SK-N-SH treated with all-trans-retinoic acid at 6 μM for 48 hours (cell line): ENCODE data around the gene RAB3A.
"Not testable (repeated sequence)": the region's sequence is repeated elsewhere in the genome, so short reads cannot be mapped to it uniquely, and the experiment has no call there.

ENCODE experiments used
- ARNTL ChIP-seq: fragments of 450-650 bp; formaldehyde crosslinking; IDR thresholded peaks from 2 replicates; pipeline ENCODE4 v1.5.0; 2020; ENCODE audit warnings: low read depth, mild to moderate bottlenecking, moderate library complexity, borderline replicate concordance
- BACH2 ChIP-seq: fragments of 250-450 bp; sonication (Bioruptor Pico); IDR thresholded peaks from 2 replicates; pipeline ENCODE4 v1.9.0; 2021; ENCODE audit warnings: mild to moderate bottlenecking, borderline replicate concordance
- ESRRG ChIP-seq: fragments of 250-450 bp; sonication (Bioruptor Pico); IDR thresholded peaks from 2 replicates; pipeline ENCODE4 v1.6.1; 2021; ENCODE audit warnings: mild to moderate bottlenecking
- GLIS3 ChIP-seq: fragments of 250-450 bp; sonication (Bioruptor Pico); IDR thresholded peaks from 2 replicates; pipeline ENCODE4 v1.5.0; 2020; ENCODE audit warnings: mild to moderate bottlenecking, moderate library complexity
- ISL1 ChIP-seq: fragments of 250-450 bp; sonication (Bioruptor Pico); IDR thresholded peaks from 2 replicates; pipeline ENCODE4 v2.1.2; 2022; ENCODE audit warnings: mild to moderate bottlenecking, moderate library complexity
- OSR1 ChIP-seq: fragments of 250-450 bp; sonication (Bioruptor Pico); IDR thresholded peaks from 2 replicates; pipeline ENCODE4 v1.8.0; 2022; ENCODE audit warnings: moderate library complexity, mild to moderate bottlenecking, inconsistent platforms
- PPARA ChIP-seq: fragments of 250-450 bp; sonication (Bioruptor Pico); IDR thresholded peaks from 2 replicates; pipeline ENCODE4 v1.5.0; 2020; ENCODE audit warnings: mild to moderate bottlenecking, borderline replicate concordance
- ZC3H10 ChIP-seq: fragments of 250-450 bp; sonication (Bioruptor Pico); IDR thresholded peaks from 2 replicates; pipeline ENCODE4 v1.5.1; 2021; ENCODE audit warnings: mild to moderate bottlenecking, moderate library complexity
- ZFP3 ChIP-seq: fragments of 250-450 bp; sonication (Bioruptor Pico); IDR thresholded peaks from 2 replicates; pipeline ENCODE4 v1.5.0; 2020; ENCODE audit warnings: mild to moderate bottlenecking, moderate library complexity
- ZFP30 ChIP-seq: fragments of 450-650 bp; formaldehyde crosslinking; IDR thresholded peaks from 2 replicates; pipeline ENCODE4 v1.5.0; 2022; ENCODE audit warnings: mild to moderate bottlenecking, moderate library complexity
- TF ChIP-seq, protein P1 (sequence below): fragments of 250-450 bp; sonication (Bioruptor Pico); IDR thresholded peaks from 2 replicates; pipeline ENCODE4 v1.5.1; 2020; ENCODE audit warnings: low read depth, mild to moderate bottlenecking, moderate library complexity
- TF ChIP-seq, protein P2 (sequence below): fragments of 250-450 bp; sonication (Bioruptor Pico); IDR thresholded peaks from 2 replicates; pipeline ENCODE4 v1.8.0; 2020; ENCODE audit warnings: mild to moderate bottlenecking, moderate library complexity, borderline replicate concordance
- TF ChIP-seq, protein P3 (sequence below): fragments of 250-450 bp; sonication (Bioruptor Pico); IDR thresholded peaks from 2 replicates; pipeline ENCODE4 v1.5.0; 2020; ENCODE audit warnings: mild to moderate bottlenecking, moderate library complexity

DNA sequence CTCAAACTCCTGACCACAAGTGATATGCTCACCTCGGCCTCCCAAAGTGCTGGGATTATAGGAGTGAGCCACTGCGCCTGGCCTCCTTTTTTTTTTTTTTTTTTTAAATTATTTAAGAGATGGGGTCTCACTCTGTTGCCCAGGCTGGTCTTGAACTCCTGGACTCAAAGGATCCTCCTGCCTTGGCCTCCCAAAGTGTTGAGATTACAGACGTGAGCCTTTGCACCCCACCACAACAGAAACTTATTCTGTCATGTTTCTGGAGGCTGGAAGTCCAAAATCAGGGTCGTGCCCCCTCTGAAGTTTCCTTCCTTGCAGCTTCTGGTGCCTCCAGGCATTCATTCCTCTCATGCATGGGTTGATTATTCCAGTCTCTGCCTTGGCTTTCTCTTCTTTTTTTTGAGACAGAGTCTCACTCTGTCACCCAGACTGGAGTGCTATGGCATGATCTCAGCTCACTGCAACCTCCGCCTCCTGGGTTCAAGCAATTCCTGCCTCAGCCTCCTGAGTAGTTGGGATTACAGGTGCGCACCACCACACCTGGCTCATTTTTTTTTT is 44.7 kb downstream of the RAB3A start:
- TF ChIP-seq GLIS3 (CRISPR knock-in tag); ZC3H10; BACH2 (CRISPR knock-in tag); ISL1 (CRISPR knock-in tag); OSR1 (CRISPR knock-in tag); ARNTL (CRISPR knock-in tag); ESRRG (CRISPR knock-in tag); ZFP3 (CRISPR knock-in tag); PPARA (CRISPR knock-in tag); ZFP30: not testable (repeated sequence)
- TF ChIP-seq, protein P1, sequence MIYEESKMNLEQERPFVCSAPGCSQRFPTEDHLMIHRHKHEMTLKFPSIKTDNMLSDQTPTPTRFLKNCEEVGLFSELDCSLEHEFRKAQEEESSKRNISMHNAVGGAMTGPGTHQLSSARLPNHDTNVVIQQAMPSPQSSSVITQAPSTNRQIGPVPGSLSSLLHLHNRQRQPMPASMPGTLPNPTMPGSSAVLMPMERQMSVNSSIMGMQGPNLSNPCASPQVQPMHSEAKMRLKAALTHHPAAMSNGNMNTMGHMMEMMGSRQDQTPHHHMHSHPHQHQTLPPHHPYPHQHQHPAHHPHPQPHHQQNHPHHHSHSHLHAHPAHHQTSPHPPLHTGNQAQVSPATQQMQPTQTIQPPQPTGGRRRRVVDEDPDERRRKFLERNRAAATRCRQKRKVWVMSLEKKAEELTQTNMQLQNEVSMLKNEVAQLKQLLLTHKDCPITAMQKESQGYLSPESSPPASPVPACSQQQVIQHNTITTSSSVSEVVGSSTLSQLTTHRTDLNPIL (CRISPR knock-in tag) = not testable (repeated sequence)
- TF ChIP-seq, protein P2, sequence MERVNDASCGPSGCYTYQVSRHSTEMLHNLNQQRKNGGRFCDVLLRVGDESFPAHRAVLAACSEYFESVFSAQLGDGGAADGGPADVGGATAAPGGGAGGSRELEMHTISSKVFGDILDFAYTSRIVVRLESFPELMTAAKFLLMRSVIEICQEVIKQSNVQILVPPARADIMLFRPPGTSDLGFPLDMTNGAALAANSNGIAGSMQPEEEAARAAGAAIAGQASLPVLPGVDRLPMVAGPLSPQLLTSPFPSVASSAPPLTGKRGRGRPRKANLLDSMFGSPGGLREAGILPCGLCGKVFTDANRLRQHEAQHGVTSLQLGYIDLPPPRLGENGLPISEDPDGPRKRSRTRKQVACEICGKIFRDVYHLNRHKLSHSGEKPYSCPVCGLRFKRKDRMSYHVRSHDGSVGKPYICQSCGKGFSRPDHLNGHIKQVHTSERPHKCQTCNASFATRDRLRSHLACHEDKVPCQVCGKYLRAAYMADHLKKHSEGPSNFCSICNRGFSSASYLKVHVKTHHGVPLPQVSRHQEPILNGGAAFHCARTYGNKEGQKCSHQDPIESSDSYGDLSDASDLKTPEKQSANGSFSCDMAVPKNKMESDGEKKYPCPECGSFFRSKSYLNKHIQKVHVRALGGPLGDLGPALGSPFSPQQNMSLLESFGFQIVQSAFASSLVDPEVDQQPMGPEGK = not testable (repeated sequence)
- TF ChIP-seq, protein P3, sequence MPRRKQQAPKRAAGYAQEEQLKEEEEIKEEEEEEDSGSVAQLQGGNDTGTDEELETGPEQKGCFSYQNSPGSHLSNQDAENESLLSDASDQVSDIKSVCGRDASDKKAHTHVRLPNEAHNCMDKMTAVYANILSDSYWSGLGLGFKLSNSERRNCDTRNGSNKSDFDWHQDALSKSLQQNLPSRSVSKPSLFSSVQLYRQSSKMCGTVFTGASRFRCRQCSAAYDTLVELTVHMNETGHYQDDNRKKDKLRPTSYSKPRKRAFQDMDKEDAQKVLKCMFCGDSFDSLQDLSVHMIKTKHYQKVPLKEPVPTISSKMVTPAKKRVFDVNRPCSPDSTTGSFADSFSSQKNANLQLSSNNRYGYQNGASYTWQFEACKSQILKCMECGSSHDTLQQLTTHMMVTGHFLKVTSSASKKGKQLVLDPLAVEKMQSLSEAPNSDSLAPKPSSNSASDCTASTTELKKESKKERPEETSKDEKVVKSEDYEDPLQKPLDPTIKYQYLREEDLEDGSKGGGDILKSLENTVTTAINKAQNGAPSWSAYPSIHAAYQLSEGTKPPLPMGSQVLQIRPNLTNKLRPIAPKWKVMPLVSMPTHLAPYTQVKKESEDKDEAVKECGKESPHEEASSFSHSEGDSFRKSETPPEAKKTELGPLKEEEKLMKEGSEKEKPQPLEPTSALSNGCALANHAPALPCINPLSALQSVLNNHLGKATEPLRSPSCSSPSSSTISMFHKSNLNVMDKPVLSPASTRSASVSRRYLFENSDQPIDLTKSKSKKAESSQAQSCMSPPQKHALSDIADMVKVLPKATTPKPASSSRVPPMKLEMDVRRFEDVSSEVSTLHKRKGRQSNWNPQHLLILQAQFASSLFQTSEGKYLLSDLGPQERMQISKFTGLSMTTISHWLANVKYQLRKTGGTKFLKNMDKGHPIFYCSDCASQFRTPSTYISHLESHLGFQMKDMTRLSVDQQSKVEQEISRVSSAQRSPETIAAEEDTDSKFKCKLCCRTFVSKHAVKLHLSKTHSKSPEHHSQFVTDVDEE = not testable (repeated sequence)
